Activated CD4-positive, alpha-beta T cell treated with anti-CD3 and anti-CD28 coated beads, Interleukin-2, Interleukin-4, amounts not matched to agents 100 ng/mL and 50 ng/mL, durations not matched to agents 16 hours and 8 hours (primary cell): ENCODE measurements around the gene SCYGR4.
"Not testable (repeated sequence)": the region's sequence is repeated elsewhere in the genome, so short reads cannot be mapped to it uniquely, and the experiment has no call there.

ENCODE experiments used
- DNase-seq: peaks from one replicate; pipeline ENCODE4 v3.0.0-alpha.2; 2020; ENCODE audit warnings: low spot score

Gene SCYGR4

DNA sequence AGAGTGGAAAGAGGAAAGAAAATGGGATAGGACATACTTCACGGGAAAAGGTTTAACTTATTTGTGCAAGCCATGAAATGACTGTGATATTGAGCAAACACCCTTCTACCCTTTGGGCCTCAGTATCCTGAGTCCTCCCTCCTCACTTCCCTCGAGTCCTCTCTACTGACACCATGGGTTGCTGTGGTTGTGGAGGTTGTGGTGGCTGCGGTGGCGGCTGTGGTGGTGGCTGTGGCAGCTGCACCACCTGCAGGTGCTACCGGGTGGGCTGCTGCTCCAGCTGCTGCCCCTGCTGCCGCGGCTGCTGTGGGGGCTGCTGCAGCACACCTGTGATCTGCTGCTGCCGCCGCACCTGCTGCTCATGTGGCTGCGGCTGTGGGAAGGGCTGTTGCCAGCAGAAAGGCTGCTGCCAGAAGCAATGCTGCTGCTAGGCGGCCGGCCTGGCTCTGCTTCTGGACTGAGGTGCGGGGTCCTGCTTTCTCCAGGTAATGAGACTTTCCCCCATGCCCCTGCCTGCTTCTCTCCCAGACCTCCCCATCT, 49.4 kb downstream of the SCYGR4 start, which contains the start of gene SCYGR5:
SCYGR5 (plus strand) TSS at position 174 of the 540 bp plus-strand sequence; CDS start at position 174, 0 bp downstream.
- DNase-seq = not testable (repeated sequence)
